ENCODE results near the gene SMOC2. TPM values are rescaled to one million over a fixed set of nuclear protein-coding genes. Genes with fewer than 3 reads are reported as not detected.

The SMOC2 gene
- polyA plus RNA-seq, 1 of the 3 experiments (the other 2 are of a cell fraction) = not detected

DNA sequence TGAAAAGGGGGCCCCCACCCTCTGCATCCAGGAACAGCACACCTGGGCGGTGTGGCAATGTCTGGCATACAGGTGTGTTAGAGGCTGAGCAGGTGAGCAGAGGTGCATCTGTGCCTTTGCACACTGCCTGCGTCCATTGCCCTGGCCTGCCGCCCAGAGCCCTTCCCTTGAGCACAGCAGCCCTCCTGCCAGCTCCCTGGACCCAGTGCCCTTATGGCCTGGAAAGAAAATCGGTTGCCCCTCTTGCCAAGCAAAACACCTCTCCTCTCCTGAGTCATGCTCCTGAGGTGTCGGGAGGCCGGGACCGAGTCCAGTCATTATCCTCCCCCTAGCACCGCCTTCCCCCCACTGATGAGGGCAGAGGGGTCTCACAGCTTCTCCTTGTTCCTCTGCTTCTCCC, 259.9 kb downstream of the SMOC2 start:
- Histone ChIP-seq H3K4me2 (no peak overlapping the region), H4K20me1 (ENCODE audit: insufficient read depth) (no peaks in the 10 kb centered on the region), H3K4me3 (ENCODE audit: low read depth in 2 of 2, low read length in 1 of 2) (no peak overlapping the region), H3K9me2 (no peaks in the 10 kb centered on the region), H3K9me3 (no peaks in the 10 kb centered on the region), H3K27ac (ENCODE audit: low read depth in 2 of 2, low read length in 1 of 2) (no peak overlapping the region), H3K36me3 (replicated peaks in 1 of 2; ENCODE audit: control insufficient read depth in 1 of 2, insufficient read depth in 2 of 2, low read length in 1 of 2) (no peaks in the 10 kb centered on the region), H3K9ac (no peak overlapping the region), H2AFZ (ENCODE audit: low read depth) (no peak overlapping the region), H3F3A (replicated peaks; ENCODE audit: insufficient read depth) (no peaks in the 10 kb centered on the region), H3K79me2 (ENCODE audit: insufficient read depth) (no peaks in the 10 kb centered on the region), H3K4me1 (ENCODE audit: control insufficient read depth in 1 of 2, insufficient read depth in 2 of 2, low read depth in 1 of 2, low read length in 1 of 2) (peaks cover 0 to 40% of the 10 kb centered on the region in 2 experiments; a peak in 1 of 4 replicates), H3K27me3 (ENCODE audit: insufficient read depth) (no peaks in the 10 kb centered on the region)
- TF ChIP-seq RCOR1 (IDR thresholded peaks at IDR 0.05; ENCODE audit: low read length) (no peak), SIN3A (IDR thresholded peaks at IDR 0.05; ENCODE audit: borderline replicate concordance, low read depth, low read length) (no peak)
- ChIA-PET CTCF (interaction anchor here (5.6 kb wide), 1 partner anchor 11 kb away, joined by 50 read pairs; no protein-coding TSS in a partner anchor), POLR2A (no interaction called here)
- 40% methylated on average over 4 of the region's 8 CpGs for WGBS (ENCODE audit: low lambda C conversion rate)
- no peak for DNase-seq

DNA sequence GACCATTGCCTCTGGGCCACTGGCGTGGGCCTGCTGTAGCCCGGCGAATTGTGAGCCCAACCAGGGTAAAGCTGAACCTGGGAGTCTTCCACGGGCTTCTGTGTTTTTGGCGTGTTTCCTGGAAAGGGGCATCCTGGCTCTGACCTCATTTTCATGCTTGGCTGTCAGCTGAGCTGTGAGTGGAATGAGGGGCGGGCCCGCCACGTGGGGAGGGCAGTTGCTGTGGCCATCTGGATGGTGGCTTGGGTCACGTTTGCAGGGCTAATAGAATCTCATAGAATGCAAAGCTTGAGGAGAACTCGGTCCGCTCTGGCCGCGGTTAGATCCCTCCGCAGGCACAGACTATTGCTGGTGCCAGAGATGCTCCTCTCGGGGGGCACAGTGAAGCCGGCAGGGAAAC, 263.0 kb downstream of the SMOC2 start:
- 43% methylated on average over 5 of the region's 16 CpGs for WGBS (ENCODE audit: low lambda C conversion rate)
- Histone ChIP-seq H3K9me3 (no peaks in the 10 kb centered on the region), H3K36me3 (replicated peaks in 1 of 2; ENCODE audit: control insufficient read depth in 1 of 2, insufficient read depth in 2 of 2, low read length in 1 of 2) (no peaks in the 10 kb centered on the region), H3K27me3 (ENCODE audit: insufficient read depth) (no peaks in the 10 kb centered on the region), H4K20me1 (ENCODE audit: insufficient read depth) (no peaks in the 10 kb centered on the region), H3F3A (replicated peaks; ENCODE audit: insufficient read depth) (no peaks in the 10 kb centered on the region), H3K9me2 (no peaks in the 10 kb centered on the region), H3K9ac (no peak overlapping the region), H3K27ac (ENCODE audit: low read depth in 2 of 2, low read length in 1 of 2) (no peak overlapping the region), H3K4me3 (ENCODE audit: low read depth in 2 of 2, low read length in 1 of 2) (no peak overlapping the region), H2AFZ (ENCODE audit: low read depth) (no peak overlapping the region), H3K4me1 (ENCODE audit: control insufficient read depth in 1 of 2, insufficient read depth in 2 of 2, low read depth in 1 of 2, low read length in 1 of 2) (peaks cover 0 to 37% of the 10 kb centered on the region in 2 experiments; a peak in 1 of 4 replicates), H3K79me2 (ENCODE audit: insufficient read depth) (no peaks in the 10 kb centered on the region), H3K4me2 (no peak overlapping the region)
- TF ChIP-seq RFX5 (IDR thresholded peaks at IDR 0.05; ENCODE audit: low read length) (no peak), NRF1 (IDR thresholded peaks at IDR 0.05; ENCODE audit: low read depth, low read length) (no peak), EZH2phosphoT487 (IDR thresholded peaks at IDR 0.05; ENCODE audit: borderline replicate concordance, low read depth) (no peak), JUND (IDR thresholded peaks at IDR 0.05) (no peak), CHD2 (IDR thresholded peaks at IDR 0.05; ENCODE audit: low read length, partially characterized antibody) (no peak), POLR2AphosphoS5 (IDR thresholded peaks at IDR 0.05; ENCODE audit: low read depth, low read length) (no peak), EP300 (IDR thresholded peaks at IDR 0.05; ENCODE audit: borderline replicate concordance in 1 of 2, low read depth in 1 of 2, low read length in 1 of 2) (no peak), SIN3A (IDR thresholded peaks at IDR 0.05; ENCODE audit: borderline replicate concordance, low read depth, low read length) (no peak), ELF1 (IDR thresholded peaks at IDR 0.05) (no peak)
- TF ChIP-seq, protein P1, sequence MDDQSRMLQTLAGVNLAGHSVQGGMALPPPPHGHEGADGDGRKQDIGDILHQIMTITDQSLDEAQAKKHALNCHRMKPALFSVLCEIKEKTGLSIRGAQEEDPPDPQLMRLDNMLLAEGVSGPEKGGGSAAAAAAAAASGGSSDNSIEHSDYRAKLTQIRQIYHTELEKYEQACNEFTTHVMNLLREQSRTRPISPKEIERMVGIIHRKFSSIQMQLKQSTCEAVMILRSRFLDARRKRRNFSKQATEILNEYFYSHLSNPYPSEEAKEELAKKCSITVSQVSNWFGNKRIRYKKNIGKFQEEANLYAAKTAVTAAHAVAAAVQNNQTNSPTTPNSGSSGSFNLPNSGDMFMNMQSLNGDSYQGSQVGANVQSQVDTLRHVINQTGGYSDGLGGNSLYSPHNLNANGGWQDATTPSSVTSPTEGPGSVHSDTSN (IDR thresholded peaks at IDR 0.05) = no peak
- TF ChIP-seq, protein P2, sequence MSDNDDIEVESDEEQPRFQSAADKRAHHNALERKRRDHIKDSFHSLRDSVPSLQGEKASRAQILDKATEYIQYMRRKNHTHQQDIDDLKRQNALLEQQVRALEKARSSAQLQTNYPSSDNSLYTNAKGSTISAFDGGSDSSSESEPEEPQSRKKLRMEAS (IDR thresholded peaks at IDR 0.05; ENCODE audit: low read depth) = no peak
- CTCF ChIA-PET = interaction anchor here (0.8 to 1.6 kb wide), 2 partner anchors 12 to 83 kb away, joined by 3 to 4 read pairs; no protein-coding TSS in a partner anchor
- no peak for DNase-seq
- POLR2A ChIA-PET = interaction anchor here (0.6 kb wide), 1 partner anchor 175 kb away, joined by 3 read pairs; no protein-coding TSS in a partner anchor
